Measurements from ENCODE around the gene COL5A3. TPM values are rescaled to one million over a fixed set of nuclear protein-coding genes. Genes with fewer than 3 reads are reported as not detected.

The COL5A3 gene
- total and polyA plus RNA-seq, 12 donors: 3.8 to 35.6 (median 10.7) TPM

GRCh38 chr19:9967326-9967725 lies 43.0 kb downstream of the COL5A3 start:
- Histone ChIP-seq H3K4me3 (no peak overlapping the region), H3K36me3 (peaks cover 0 to 75% (median 0%) of the 10 kb centered on the region in 9 donors), H3K4me1 (no peaks in the 10 kb centered on the region), H3K9me3 (no peaks in the 10 kb centered on the region), H3K27ac (no peak overlapping the region), H3K27me3 (peaks cover 0 to 59% (median 38%) of the 10 kb centered on the region in 7 donors)
- DNase-seq (no peak), ATAC-seq (no peak)
- no peak for TF ChIP-seq CTCF (IDR thresholded peaks at IDR 0.05)
- 54 to 58% methylated on average over 4 of the region's 4 CpGs for WGBS, 2 donors
- intact Hi-C loops (cut with DNase I): no loop called here

- TF ChIP-seq CTCF (IDR thresholded peaks at IDR 0.05): no peak
- no peaks in the 10 kb centered on the region for H3K4me1 ChIP-seq
- H3K27me3 ChIP-seq: peaks cover 0 to 62% (median 38%) of the 10 kb centered on the region in 7 donors
- ATAC-seq (no peak), DNase-seq (no peak)
- H3K36me3 ChIP-seq: peaks cover 0 to 75% (median 0%) of the 10 kb centered on the region in 9 donors
- 19 to 22% methylated on average over 29 of the region's 29 CpGs for WGBS, 2 donors
- H3K9me3 ChIP-seq: no peaks in the 10 kb centered on the region
- H3K4me3 ChIP-seq: no peak overlapping the region
- intact Hi-C loops (cut with DNase I): no loop called here
- H3K27ac ChIP-seq: no peak overlapping the region
These were observed 43.9 kb downstream of the COL5A3 start for GRCh38 chr19:9966448-9966847.

- no peak for DNase-seq
- H3K9me3 ChIP-seq: no peaks in the 10 kb centered on the region
- no peak for TF ChIP-seq CTCF (IDR thresholded peaks at IDR 0.05)
- ATAC-seq: no peak
- H3K27ac ChIP-seq: no peak overlapping the region
- H3K27me3 ChIP-seq: peaks cover 0 to 62% (median 38%) of the 10 kb centered on the region in 7 donors
- H3K4me1 ChIP-seq: no peaks in the 10 kb centered on the region
- peaks cover 0 to 75% (median 0%) of the 10 kb centered on the region in 9 donors for H3K36me3 ChIP-seq
- H3K4me3 ChIP-seq: no peak overlapping the region
- WGBS, 2 donors: 40 to 49% methylated on average over 14 of the region's 14 CpGs
- intact Hi-C loops (cut with DNase I): no loop called here
These were observed 44.3 kb downstream of the COL5A3 start for GRCh38 chr19:9966024-9966423.

- intact Hi-C loops (cut with DNase I): no loop called here
- Histone ChIP-seq H3K36me3 (peaks cover 0 to 62% (median 0%) of the 10 kb centered on the region in 9 donors), H3K9me3 (no peaks in the 10 kb centered on the region), H3K27me3 (peaks cover 0 to 61% (median 35%) of the 10 kb centered on the region in 7 donors), H3K27ac (no peak overlapping the region), H3K4me1 (no peaks in the 10 kb centered on the region), H3K4me3 (no peak overlapping the region)
- ATAC-seq (no peak), DNase-seq (no peak)
- 49% methylated on average over 7 of the region's 7 CpGs for WGBS, 2 donors
- no peak for TF ChIP-seq CTCF (IDR thresholded peaks at IDR 0.05)
These were observed 47.5 kb downstream of the COL5A3 start for GRCh38 chr19:9962623-9963290.

All from heart right ventricle (tissue), 16 donors.